GM12801 (cell line): Measurements from ENCODE around the gene RIOK1.

Experiments used
- CTCF ChIP-seq: IDR thresholded peaks from one replicate; pipeline ENCODE4 v1.5.1; 2011; ENCODE audit warnings: control low read depth; ENCODE audit not compliant: insufficient read length; ENCODE audit errors: extremely low read depth

The RIOK1 gene

GRCh38 chr6:7404546-7404945 lies 14.9 kb downstream of the RIOK1 start:
- no peak for TF ChIP-seq CTCF

GRCh38 chr6:7406743-7407142 lies 17.1 kb downstream of the RIOK1 start:
- TF ChIP-seq CTCF = no peak

- TF ChIP-seq CTCF = no peak
Measured at GRCh38 chr6:7409740-7410139, 20.1 kb downstream of the RIOK1 start.

GRCh38 chr6:7410851-7411250 lies 21.2 kb downstream of the RIOK1 start:
- TF ChIP-seq CTCF = no peak

DNA sequence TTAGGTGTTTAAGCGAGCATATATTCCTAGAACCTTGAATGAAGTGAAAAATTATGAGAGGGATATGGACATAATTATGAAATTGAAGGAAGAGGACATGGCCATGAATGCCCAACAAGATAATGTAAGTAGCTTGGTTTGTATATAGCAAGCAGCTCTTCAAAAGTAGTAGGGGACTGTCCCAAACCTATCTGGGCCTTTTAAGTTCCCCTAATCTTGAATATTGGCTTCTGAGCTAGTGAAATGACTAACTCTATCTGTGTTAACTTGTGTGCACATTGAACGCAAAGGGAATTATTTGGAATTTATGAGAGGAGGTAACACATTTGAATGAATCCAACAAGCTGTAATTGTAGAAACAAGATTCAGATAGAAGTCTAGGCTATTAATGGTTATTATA lies 21.7 kb downstream of the RIOK1 start:
- TF ChIP-seq CTCF = no peak

DNA sequence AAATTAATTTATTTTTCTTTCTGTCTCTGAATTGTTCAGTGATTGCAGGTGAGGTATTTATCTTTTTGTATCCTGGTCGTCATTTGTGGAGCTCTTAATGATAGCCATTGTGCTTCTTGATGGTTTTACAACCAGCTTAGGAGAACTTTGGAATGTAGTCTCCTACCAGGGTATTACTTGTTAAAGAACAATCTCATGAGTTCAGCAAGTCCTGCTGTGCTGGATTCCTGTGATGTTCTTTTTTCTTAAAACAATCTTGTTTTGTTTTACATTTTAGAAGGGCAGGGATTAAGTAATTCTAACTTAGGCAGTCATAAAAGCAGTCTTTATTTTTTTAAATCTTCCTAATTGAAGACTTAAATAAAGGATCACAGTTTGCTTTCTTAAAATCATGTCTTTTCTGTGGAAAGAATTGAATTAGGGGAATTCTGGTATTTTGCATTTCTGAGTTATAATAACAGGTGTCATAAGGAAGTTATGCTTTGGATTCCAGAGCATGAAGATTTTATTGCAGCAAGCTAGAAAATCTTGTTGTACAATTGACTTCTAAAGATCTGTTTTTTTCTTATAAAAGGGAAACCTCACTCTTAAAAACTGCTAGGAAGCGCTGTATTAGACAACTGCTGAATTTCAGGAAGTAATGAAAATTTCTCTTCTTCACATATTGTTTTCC lies 23.7 kb downstream of the RIOK1 start:
- no peak for TF ChIP-seq CTCF

GRCh38 chr6:7414811-7415210 lies 25.2 kb downstream of the RIOK1 start:
- no peak for TF ChIP-seq CTCF
